Measurements from ENCODE around the gene DNMT3B. TPM values are rescaled to one million over a fixed set of nuclear protein-coding genes. Genes with fewer than 3 reads are reported as not detected.

Gene DNMT3B
- total and polyA plus RNA-seq, 2 donors (not counting 1 experiment from before 2014, with no cell fraction given), result 0.15 to 0.47 TPM

DNA sequence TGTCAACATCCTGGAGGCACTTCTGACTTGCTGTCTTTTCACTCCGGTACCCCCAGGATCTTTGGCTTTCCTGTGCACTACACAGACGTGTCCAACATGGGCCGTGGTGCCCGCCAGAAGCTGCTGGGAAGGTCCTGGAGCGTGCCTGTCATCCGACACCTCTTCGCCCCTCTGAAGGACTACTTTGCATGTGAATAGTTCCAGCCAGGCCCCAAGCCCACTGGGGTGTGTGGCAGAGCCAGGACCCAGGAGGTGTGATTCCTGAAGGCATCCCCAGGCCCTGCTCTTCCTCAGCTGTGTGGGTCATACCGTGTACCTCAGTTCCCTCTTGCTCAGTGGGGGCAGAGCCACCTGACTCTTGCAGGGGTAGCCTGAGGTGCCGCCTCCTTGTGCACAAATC lies 45.5 kb downstream of the DNMT3B start:
- H3K9me3 Mint-ChIP-seq (ENCODE audit: insufficient read depth), result no peaks in the 10 kb centered on the region
- no peaks in the 10 kb centered on the region for H3K4me1 Mint-ChIP-seq
- Histone ChIP-seq H3K4me1 (ENCODE audit: control insufficient read depth in 2 of 2, insufficient read depth in 2 of 2, low read length in 2 of 2) (no peaks in the 10 kb centered on the region), H3K9me3 (ENCODE audit: control extremely low read depth in 1 of 3, control insufficient read depth in 2 of 3, insufficient read depth in 1 of 3, low read length in 2 of 3) (no peaks in the 10 kb centered on the region), H3K4me2 (replicated peaks; ENCODE audit: low read depth, low read length, poor library complexity, severe bottlenecking) (no peak overlapping the region), H2AFZ (ENCODE audit: insufficient read depth, low read depth, low read length, poor library complexity, severe bottlenecking) (no peak overlapping the region), H3K27ac (ENCODE audit: low read length in 2 of 2) (no peak overlapping the region), H3K9ac (ENCODE audit: low read length) (no peak overlapping the region), H3K27me3 (replicated peaks in 1 of 4; ENCODE audit: control extremely low read depth in 1 of 4, control insufficient read depth in 3 of 4, insufficient read depth in 4 of 4, low read length in 3 of 4) (no peaks in the 10 kb centered on the region), H3K36me3 (replicated peaks in 1 of 2; ENCODE audit: control extremely low read depth in 1 of 2, control insufficient read depth in 1 of 2, extremely low read depth in 1 of 2, insufficient read depth in 2 of 2, low read length in 1 of 2) (no peaks in the 10 kb centered on the region), H3K4me3 (ENCODE audit: control extremely low read depth in 1 of 5, extremely low read depth in 1 of 5, insufficient read depth in 1 of 5, low read depth in 2 of 5, low read length in 4 of 5) (no peak overlapping the region), H3K79me2 (ENCODE audit: control insufficient read depth, insufficient read depth, low read length) (no peaks in the 10 kb centered on the region), H4K20me1 (ENCODE audit: control insufficient read depth, insufficient read depth, low read length, poor library complexity, severe bottlenecking) (no peaks in the 10 kb centered on the region)
- DNase-seq (no peak), ATAC-seq (ENCODE audit: low read depth) (no peak)
- H3K27me3 Mint-ChIP-seq, result no peaks in the 10 kb centered on the region
- intact Hi-C loops (cut with micrococcal nuclease), result no loop called here
- TF ChIP-seq, protein P1, sequence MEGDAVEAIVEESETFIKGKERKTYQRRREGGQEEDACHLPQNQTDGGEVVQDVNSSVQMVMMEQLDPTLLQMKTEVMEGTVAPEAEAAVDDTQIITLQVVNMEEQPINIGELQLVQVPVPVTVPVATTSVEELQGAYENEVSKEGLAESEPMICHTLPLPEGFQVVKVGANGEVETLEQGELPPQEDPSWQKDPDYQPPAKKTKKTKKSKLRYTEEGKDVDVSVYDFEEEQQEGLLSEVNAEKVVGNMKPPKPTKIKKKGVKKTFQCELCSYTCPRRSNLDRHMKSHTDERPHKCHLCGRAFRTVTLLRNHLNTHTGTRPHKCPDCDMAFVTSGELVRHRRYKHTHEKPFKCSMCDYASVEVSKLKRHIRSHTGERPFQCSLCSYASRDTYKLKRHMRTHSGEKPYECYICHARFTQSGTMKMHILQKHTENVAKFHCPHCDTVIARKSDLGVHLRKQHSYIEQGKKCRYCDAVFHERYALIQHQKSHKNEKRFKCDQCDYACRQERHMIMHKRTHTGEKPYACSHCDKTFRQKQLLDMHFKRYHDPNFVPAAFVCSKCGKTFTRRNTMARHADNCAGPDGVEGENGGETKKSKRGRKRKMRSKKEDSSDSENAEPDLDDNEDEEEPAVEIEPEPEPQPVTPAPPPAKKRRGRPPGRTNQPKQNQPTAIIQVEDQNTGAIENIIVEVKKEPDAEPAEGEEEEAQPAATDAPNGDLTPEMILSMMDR (IDR thresholded peaks at IDR 0.05), result no peak
- TF ChIP-seq EZH2 (IDR thresholded peaks at IDR 0.05; ENCODE audit: borderline replicate concordance, insufficient read depth, low read depth, low read length, poor library complexity, severe bottlenecking), result no peak
- no peak overlapping the region for H3K4me3 Mint-ChIP-seq
- WGBS (ENCODE audit: insufficient coverage), result 94% methylated on average over 9 of the region's 9 CpGs
- ChIA-PET POLR2A (no interaction called here), CTCF (no interaction called here)
- no peak overlapping the region for H3K27ac Mint-ChIP-seq

GRCh38 chr20:32808438-32808837 lies 46.3 kb downstream of the DNMT3B start:
- Histone ChIP-seq H2AFZ (ENCODE audit: insufficient read depth, low read depth, low read length, poor library complexity, severe bottlenecking) (no peak overlapping the region), H3K9ac (ENCODE audit: low read length) (no peak overlapping the region), H3K27me3 (replicated peaks in 1 of 4; ENCODE audit: control extremely low read depth in 1 of 4, control insufficient read depth in 3 of 4, insufficient read depth in 4 of 4, low read length in 3 of 4) (no peaks in the 10 kb centered on the region), H3K4me3 (ENCODE audit: control extremely low read depth in 1 of 5, extremely low read depth in 1 of 5, insufficient read depth in 1 of 5, low read depth in 2 of 5, low read length in 4 of 5) (no peak overlapping the region), H4K20me1 (ENCODE audit: control insufficient read depth, insufficient read depth, low read length, poor library complexity, severe bottlenecking) (no peaks in the 10 kb centered on the region), H3K36me3 (replicated peaks in 1 of 2; ENCODE audit: control extremely low read depth in 1 of 2, control insufficient read depth in 1 of 2, extremely low read depth in 1 of 2, insufficient read depth in 2 of 2, low read length in 1 of 2) (no peaks in the 10 kb centered on the region), H3K27ac (ENCODE audit: low read length in 2 of 2) (no peak overlapping the region), H3K4me1 (ENCODE audit: control insufficient read depth in 2 of 2, insufficient read depth in 2 of 2, low read length in 2 of 2) (no peaks in the 10 kb centered on the region), H3K9me3 (ENCODE audit: control extremely low read depth in 1 of 3, control insufficient read depth in 2 of 3, insufficient read depth in 1 of 3, low read length in 2 of 3) (no peaks in the 10 kb centered on the region), H3K79me2 (ENCODE audit: control insufficient read depth, insufficient read depth, low read length) (no peaks in the 10 kb centered on the region), H3K4me2 (replicated peaks; ENCODE audit: low read depth, low read length, poor library complexity, severe bottlenecking) (no peak overlapping the region)
- no peak for ATAC-seq (ENCODE audit: low read depth)
- H3K4me1 Mint-ChIP-seq, result no peaks in the 10 kb centered on the region
- intact Hi-C loops (cut with micrococcal nuclease), result no loop called here
- CTCF ChIA-PET, result interaction anchor here (0.8 kb wide), 1 partner anchor 13 kb away, joined by 3 read pairs; no protein-coding TSS in a partner anchor
- WGBS (ENCODE audit: insufficient coverage), result no CpG with 5 or more reads among the region's 4 CpGs
- no peaks in the 10 kb centered on the region for H3K9me3 Mint-ChIP-seq (ENCODE audit: insufficient read depth)
- H3K27me3 Mint-ChIP-seq, result no peaks in the 10 kb centered on the region
- no peak for TF ChIP-seq EZH2 (IDR thresholded peaks at IDR 0.05; ENCODE audit: borderline replicate concordance, insufficient read depth, low read depth, low read length, poor library complexity, severe bottlenecking)
- TF ChIP-seq, protein P1 (IDR thresholded peaks at IDR 0.05), result no peak
- POLR2A ChIA-PET, result no interaction called here
- H3K27ac Mint-ChIP-seq, result no peak overlapping the region
- no peak overlapping the region for H3K4me3 Mint-ChIP-seq
- DNase-seq, result no peak
